OCI-M2 (cell line): ENCODE results near the gene DGKB.

Source experiments
- DNase-seq: peaks from one replicate; lab custom pipeline; 2025; ENCODE audit not compliant: unreplicated experiment; lab: John Stamatoyannopoulos, UW

DGKB gene

DNA sequence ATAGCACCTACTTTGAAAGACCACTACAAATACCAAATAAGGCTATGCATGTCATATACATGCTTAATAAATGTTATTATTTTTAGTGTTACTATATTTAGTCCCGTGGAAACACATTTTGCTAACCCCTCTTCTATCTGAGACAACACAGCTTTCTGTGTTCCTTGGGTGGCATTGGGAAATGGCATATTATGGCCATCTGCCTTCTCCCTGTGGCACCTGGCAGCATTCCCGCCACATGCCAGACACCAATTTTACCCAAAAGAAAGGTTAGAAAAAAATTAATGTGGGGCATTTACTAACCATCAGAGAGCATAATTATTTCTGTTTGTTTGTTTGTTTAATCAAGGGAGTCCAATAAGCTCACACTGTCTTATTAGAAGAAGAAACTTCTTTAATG, 744.4 kb downstream of the DGKB start:
- no peak for DNase-seq

- no peak for DNase-seq
Measured at GRCh38 chr7:14156436-14156835, 746.1 kb downstream of the DGKB start.

GRCh38 chr7:14148974-14149373, 753.6 kb downstream of the DGKB start:
- no peak for DNase-seq

DNA sequence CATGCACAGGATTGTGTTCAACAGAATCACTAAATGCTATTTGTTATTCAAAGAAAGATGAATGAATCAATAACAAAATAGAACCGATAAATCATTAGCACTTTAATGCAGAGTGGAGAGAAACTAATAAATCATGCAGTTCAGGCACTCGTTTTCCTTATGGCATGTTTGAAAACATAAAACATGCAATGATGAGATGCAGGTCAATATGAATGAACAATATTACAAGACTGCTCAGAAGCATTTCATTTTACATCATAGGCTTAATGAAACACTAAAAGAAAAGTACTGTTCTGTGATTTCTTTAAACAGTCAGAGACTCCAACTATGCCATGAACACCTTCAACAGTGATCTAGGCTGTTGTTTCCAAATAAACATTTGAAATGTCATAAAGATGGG, 755.0 kb downstream of the DGKB start:
- DNase-seq: no peak

DNA sequence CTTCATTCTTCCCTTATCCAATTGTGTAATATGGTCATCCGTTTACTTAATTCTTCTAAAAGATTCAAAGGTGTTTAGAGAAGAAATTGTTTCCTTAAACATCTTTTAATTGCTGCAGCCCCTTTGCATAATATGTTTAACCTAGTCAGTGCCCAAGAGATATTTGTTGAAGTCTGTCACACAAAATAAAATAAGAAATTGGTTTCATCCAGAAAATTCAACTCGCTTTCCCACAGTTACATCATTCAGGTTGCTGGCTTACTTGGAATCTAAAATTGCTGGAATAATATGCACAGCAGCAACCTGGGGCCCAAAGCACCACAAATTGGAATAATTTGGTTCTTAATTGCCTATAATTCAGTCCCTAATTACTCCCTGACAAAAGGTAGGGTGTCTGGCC, 758.0 kb downstream of the DGKB start:
- no peak for DNase-seq

DNA sequence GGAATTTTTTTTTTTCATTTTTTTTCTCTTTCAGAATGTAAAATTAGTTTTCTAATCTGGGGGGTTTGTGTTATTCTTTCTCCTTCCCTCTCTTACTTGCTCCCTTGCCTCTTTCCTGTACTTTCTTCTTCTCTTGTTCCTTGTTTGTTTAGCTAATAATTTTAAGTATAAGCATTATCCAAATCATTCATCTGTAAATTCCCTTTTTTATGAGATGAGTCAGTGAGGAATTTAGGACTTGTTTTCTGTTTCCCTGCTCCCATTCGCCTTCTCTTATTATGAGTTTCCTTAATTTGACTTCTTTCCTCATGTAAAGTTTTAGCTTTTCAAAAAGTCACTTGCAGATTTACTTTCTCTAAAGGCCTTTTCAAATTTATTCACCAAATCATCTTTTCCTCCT, 758.4 kb downstream of the DGKB start:
- DNase-seq: no peak

DNA sequence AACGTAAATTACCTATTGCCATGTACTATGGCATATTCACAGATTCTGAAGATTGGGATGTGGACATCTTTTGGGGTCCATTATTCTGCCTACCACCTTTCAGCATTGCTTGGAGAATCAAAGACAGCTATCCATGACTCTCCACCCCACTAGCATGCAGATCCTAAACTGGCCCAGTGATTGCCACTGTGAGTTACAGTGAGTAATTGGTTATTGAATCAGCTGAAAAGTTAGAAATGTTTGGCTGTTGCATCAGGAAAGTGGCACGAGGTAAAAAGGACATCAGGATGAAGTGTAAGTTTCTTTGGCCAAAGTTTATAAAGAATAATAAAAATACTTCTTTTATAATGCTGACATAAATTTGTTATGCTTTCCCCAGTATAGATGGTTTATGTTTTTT, 764.9 kb downstream of the DGKB start:
- no peak for DNase-seq

DNA sequence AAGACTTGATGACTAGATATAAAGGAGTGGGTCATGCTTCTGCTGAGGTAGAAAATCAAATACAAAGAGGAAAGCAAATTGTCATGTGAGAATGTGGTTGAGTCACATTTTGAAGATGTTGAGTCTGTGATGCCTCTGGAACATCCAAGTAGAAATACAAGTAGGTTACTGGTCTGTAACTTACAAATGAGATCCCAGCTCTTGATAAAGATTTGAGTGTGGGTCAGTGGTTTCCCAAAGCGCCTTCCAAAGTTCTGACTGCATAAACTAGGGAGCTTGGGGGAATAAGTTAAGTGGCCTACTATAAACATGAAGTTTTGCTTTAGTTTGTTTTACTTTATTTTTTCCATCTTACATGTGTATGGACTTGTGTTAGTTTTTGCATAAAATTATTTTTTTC, 768.8 kb downstream of the DGKB start:
- no peak for DNase-seq

DNA sequence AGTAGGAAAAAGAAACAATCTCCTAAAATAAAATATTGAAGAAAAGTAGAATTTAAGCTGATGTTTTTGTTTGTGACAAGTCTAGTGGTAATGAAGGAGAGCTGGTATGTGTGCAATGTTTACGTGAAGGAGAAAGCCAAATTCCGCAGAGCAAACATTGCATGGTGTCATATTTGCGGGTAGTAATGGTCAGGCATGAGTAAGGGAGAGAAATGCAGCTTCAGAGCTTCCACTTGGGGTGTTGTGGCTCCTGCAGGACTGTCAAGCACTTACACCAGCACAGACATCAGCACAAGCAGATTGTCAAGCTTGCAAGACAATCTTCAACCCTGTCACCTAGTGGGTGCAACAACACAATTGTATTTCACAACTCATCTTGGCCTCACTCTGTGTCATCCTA, 776.6 kb downstream of the DGKB start:
- DNase-seq: no peak

DNA sequence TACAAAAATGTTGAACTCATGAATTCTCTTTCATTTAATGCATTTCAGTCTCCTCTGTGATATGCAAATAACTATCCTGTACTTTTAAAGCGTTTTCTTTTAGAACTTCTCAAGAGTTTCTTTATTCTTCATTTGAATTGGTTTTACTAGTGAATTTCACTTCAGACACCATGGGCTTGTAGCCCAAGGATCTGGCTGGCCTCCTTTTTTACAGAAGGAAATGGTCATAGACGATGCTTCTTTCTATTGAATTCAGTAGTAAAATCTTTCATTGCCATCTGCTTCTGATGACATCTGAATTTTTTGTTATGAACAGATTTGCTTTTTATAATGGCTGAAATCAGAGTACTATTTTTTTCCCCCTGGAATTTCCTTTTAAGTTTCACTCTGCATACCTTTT, 777.8 kb downstream of the DGKB start:
- DNase-seq: no peak

DNA sequence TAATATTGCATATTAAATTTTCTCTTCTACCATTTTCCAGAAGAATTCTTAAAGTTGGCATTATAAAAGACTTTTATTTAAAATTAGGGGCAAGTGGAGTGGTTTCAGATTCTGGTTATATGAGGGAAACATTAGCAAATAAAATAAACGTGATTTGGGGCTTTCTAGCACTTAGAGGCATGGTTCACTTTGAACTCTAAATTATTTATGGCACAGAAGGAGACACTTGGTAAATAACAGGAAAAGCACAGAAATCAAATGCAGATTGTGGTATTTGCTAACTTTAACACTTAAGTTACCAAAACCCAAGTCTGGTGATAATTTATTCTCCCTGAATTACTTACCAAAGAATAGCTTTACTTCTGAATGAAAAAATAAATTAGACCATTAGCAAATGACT, 778.6 kb downstream of the DGKB start:
- DNase-seq: no peak

DNA sequence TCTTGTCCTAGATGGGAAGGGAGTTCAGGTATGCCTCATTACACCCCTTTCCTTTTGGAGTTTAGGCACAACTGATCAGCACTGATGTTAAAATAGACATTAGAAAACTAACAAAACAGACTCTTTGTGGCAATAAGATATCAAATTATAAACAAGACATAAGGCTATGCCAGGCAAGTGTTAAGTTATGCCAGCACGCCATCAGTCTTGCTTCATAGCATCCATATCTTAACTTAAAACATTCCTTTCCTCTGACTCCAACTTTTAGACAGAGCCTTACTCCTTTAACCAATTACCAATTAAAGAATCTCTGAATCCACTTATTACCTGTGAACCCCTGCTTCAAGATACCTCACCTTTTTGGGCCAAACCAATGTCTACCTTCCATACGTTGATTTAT, 786.9 kb downstream of the DGKB start:
- no peak for DNase-seq

GRCh38 chr7:14104861-14105260, 797.7 kb downstream of the DGKB start:
- no peak for DNase-seq

DNA sequence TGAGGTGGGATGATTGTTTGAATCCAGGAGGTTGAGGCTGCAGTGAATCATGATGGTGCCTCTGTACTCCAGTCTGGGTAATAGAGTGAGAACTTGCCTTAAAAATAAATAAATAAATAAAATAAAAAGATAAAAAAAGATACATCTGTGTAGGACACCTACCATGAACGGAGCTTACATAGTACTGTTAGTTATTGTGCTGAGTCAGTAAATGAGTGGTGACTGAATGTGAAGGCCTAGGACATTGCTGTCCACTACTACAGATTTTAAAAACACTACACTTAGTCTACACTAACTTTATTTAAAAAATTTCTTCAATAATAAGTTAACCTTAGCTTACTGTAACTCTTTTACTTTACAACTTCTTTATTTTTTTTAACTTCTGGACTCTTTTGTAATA, 806.4 kb downstream of the DGKB start:
- DNase-seq: no peak

DNA sequence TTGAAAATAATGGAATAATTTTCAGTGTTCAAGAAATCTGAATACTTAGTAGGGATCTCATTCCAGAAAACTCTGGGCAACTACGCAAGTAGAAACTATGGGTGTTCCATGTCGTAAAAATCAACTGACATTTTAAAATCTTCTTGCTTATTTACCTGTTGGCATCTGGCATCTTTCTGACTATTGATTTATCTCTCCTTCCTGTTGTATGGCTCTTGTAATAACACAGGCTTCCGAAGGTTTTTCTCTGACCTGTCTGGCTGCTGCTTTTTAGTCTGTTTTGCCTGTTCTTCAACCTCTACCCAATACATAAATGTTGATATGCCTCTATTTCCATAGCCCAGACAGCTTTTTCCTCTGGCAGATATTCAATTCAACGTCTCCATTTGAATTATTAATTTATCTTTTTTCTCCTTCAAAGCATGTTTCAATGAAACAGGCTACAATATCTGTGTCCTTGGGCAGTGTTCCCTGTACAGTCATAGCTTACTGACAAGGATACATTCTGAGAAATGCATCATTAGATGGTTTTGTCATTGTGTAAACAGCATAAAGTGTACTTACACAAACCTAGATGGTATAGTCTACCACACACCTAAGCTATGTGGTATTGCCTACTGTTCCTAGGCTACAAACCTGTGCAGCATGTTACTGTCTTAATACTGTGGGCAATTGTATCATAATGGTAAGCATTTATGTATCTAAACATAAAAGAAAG, 807.2 kb downstream of the DGKB start:
- DNase-seq: no peak
